ENCODE measurements around the gene CNPY1. TPM values are rescaled to one million over a fixed set of nuclear protein-coding genes. Genes with fewer than 3 reads are reported as not detected.

The CNPY1 gene
- total and polyA plus RNA-seq, 2 donors (not counting 1 experiment from before 2014, with no cell fraction given) = not detected

DNA sequence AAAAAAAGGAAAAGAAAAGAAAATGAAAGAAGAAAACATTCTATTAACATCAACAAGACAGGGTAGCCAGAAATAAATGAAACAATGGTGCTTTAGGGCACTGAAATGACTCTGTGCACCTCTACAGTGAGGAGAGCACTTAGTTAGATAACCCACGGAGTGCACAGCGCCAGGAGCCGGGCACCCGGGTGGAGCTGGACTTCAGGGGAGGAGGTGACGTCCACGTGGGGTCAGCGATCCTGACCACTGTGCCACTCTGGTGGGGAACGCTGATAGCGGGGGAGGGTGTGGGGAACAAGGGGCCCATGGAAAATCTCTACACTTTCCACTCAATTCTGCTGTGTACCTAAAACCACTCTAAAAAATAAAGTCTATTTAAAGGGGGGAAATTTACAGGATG, 15.7 kb upstream of the CNPY1 start:
- TF ChIP-seq, protein P1, sequence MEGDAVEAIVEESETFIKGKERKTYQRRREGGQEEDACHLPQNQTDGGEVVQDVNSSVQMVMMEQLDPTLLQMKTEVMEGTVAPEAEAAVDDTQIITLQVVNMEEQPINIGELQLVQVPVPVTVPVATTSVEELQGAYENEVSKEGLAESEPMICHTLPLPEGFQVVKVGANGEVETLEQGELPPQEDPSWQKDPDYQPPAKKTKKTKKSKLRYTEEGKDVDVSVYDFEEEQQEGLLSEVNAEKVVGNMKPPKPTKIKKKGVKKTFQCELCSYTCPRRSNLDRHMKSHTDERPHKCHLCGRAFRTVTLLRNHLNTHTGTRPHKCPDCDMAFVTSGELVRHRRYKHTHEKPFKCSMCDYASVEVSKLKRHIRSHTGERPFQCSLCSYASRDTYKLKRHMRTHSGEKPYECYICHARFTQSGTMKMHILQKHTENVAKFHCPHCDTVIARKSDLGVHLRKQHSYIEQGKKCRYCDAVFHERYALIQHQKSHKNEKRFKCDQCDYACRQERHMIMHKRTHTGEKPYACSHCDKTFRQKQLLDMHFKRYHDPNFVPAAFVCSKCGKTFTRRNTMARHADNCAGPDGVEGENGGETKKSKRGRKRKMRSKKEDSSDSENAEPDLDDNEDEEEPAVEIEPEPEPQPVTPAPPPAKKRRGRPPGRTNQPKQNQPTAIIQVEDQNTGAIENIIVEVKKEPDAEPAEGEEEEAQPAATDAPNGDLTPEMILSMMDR (conservative IDR thresholded peaks at IDR 0.05 in 1 of 2, IDR thresholded peaks at IDR 0.05 in 1 of 2; ENCODE audit: low read depth in 1 of 2, low read length in 2 of 2) = no peak
- no peak for TF ChIP-seq EZH2 (IDR thresholded peaks at IDR 0.05; ENCODE audit: low read length, missing control alignments)
- no peak overlapping the region for H3K4me3 ChIP-seq (replicated peaks in 1 of 4; ENCODE audit: control extremely low read depth in 1 of 4, insufficient read depth in 1 of 4, low read depth in 3 of 4, low read length in 4 of 4)
- no peaks in the 10 kb centered on the region for H3K9me3 ChIP-seq (ENCODE audit: control insufficient read depth, insufficient read depth, low read depth, low read length)
- no peak for DNase-seq (ENCODE audit: low read depth in 2 of 2)
- H3K27me3 ChIP-seq (ENCODE audit: control insufficient read depth, insufficient read depth, low read length) = no peaks in the 10 kb centered on the region
- H3K79me2 ChIP-seq (ENCODE audit: control insufficient read depth, insufficient read depth, low read length) = no peaks in the 10 kb centered on the region
- H3K9ac ChIP-seq (ENCODE audit: insufficient read depth, low read length) = no peak overlapping the region
- H3K4me2 ChIP-seq (ENCODE audit: extremely low read depth, insufficient read depth, low read length) = no peak overlapping the region
- no peak overlapping the region for H3K27ac ChIP-seq (ENCODE audit: insufficient read depth, low read length)
- no peaks in the 10 kb centered on the region for H3K4me1 ChIP-seq (ENCODE audit: control insufficient read depth, extremely low read depth, insufficient read depth, low read length)
- H3K36me3 ChIP-seq (ENCODE audit: control insufficient read depth, insufficient read depth, low read length) = no peaks in the 10 kb centered on the region
- no peak overlapping the region for H2AFZ ChIP-seq (ENCODE audit: low read length)
- no peaks in the 10 kb centered on the region for H4K20me1 ChIP-seq (ENCODE audit: control insufficient read depth, extremely low read depth, insufficient read depth, low read length)

DNA sequence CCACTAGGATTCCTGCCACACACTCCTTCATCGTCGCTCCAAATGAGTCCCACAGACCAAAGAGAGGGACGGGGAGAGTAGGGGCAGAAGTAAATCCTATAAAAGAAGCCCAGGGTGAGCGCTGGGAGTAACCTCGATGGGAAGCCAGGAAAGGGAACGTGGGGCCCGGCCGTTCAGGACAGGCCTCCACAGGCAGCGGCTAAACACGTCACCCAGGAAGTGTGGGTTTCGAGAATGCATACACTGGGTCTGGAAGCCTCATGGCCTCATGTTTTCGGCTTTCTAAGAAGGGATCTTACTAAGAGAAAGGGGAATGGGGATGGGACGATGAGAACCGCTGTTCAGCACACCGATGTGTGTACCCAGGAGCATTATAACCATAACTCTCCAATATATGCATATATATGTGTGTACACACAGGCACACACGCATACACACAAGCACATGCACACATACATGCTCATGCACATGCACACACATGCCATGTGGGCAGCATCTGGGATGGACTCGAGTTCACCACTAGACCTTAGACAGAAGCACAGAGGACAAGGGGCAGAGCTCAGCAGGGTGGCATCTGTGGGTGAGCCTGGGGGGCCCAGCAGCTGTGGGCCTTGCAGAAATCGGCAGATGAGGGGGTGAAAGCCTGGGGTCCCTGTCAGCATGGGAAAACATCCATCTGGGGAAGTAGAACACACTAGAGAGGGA, 14.8 kb upstream of the CNPY1 start:
- no peaks in the 10 kb centered on the region for H3K27me3 ChIP-seq (ENCODE audit: control insufficient read depth, insufficient read depth, low read length)
- H3K4me1 ChIP-seq (ENCODE audit: control insufficient read depth, extremely low read depth, insufficient read depth, low read length) = no peaks in the 10 kb centered on the region
- H3K9me3 ChIP-seq (ENCODE audit: control insufficient read depth, insufficient read depth, low read depth, low read length) = no peaks in the 10 kb centered on the region
- no peaks in the 10 kb centered on the region for H4K20me1 ChIP-seq (ENCODE audit: control insufficient read depth, extremely low read depth, insufficient read depth, low read length)
- TF ChIP-seq EZH2 (IDR thresholded peaks at IDR 0.05; ENCODE audit: low read length, missing control alignments) = no peak
- TF ChIP-seq, protein P1 (conservative IDR thresholded peaks at IDR 0.05 in 1 of 2, IDR thresholded peaks at IDR 0.05 in 1 of 2; ENCODE audit: low read depth in 1 of 2, low read length in 2 of 2) = no peak
- H3K4me2 ChIP-seq (ENCODE audit: extremely low read depth, insufficient read depth, low read length) = no peak overlapping the region
- no peaks in the 10 kb centered on the region for H3K36me3 ChIP-seq (ENCODE audit: control insufficient read depth, insufficient read depth, low read length)
- H3K4me3 ChIP-seq (replicated peaks in 1 of 4; ENCODE audit: control extremely low read depth in 1 of 4, insufficient read depth in 1 of 4, low read depth in 3 of 4, low read length in 4 of 4) = no peak overlapping the region
- DNase-seq (ENCODE audit: low read depth in 2 of 2) = no peak
- no peaks in the 10 kb centered on the region for H3K79me2 ChIP-seq (ENCODE audit: control insufficient read depth, insufficient read depth, low read length)
- H3K9ac ChIP-seq (ENCODE audit: insufficient read depth, low read length) = no peak overlapping the region
- H2AFZ ChIP-seq (ENCODE audit: low read length) = no peak overlapping the region
- no peak overlapping the region for H3K27ac ChIP-seq (ENCODE audit: insufficient read depth, low read length)

DNA sequence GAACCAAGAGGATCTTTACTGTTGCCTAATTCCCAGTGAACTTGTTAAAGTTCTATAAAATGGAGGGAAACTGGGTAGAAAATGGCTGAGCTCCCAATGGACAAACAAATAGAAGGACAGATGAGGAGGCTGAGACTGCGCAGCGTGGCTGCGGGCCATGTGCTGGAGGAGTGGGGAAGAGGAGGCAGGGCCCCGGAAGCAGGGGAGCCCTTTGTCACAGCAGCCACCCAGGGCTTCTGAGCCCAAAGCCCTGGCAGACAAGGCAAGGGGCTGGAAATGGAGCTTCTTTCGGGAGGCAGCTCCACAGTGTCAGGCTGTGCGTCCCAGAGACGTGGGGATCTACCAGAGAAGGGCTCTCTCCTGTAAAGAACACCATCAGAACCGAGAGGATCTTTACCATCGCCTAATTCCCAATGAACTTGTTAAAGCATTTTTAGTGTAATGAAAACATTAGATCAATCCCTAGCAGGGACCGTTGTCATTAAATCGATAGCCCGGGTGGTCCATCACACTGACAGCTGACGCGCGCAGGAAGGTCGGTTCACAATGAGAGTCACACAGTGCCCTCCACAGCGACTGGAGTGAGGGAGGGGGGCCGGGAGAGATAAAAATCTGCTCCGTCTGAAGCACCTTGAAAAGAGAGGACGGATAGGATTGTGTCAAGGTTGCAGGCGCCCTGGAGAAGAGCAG, 14.0 kb upstream of the CNPY1 start:
- TF ChIP-seq, protein P1 (conservative IDR thresholded peaks at IDR 0.05 in 1 of 2, IDR thresholded peaks at IDR 0.05 in 1 of 2; ENCODE audit: low read depth in 1 of 2, low read length in 2 of 2) = no peak
- no peak for TF ChIP-seq EZH2 (IDR thresholded peaks at IDR 0.05; ENCODE audit: low read length, missing control alignments)
- DNase-seq (ENCODE audit: low read depth in 2 of 2) = no peak

More for the DNA sequence above, 14.0 kb upstream of the CNPY1 start:
- no peak overlapping the region for H3K27ac ChIP-seq (ENCODE audit: insufficient read depth, low read length)
- no peak overlapping the region for H3K4me2 ChIP-seq (ENCODE audit: extremely low read depth, insufficient read depth, low read length)
- H4K20me1 ChIP-seq (ENCODE audit: control insufficient read depth, extremely low read depth, insufficient read depth, low read length) = no peaks in the 10 kb centered on the region
- H3K36me3 ChIP-seq (ENCODE audit: control insufficient read depth, insufficient read depth, low read length) = no peaks in the 10 kb centered on the region
- H3K9me3 ChIP-seq (ENCODE audit: control insufficient read depth, insufficient read depth, low read depth, low read length) = no peaks in the 10 kb centered on the region
- H3K4me3 ChIP-seq (replicated peaks in 1 of 4; ENCODE audit: control extremely low read depth in 1 of 4, insufficient read depth in 1 of 4, low read depth in 3 of 4, low read length in 4 of 4) = no peak overlapping the region
- H3K79me2 ChIP-seq (ENCODE audit: control insufficient read depth, insufficient read depth, low read length) = no peaks in the 10 kb centered on the region
- H3K9ac ChIP-seq (ENCODE audit: insufficient read depth, low read length) = no peak overlapping the region
- no peaks in the 10 kb centered on the region for H3K27me3 ChIP-seq (ENCODE audit: control insufficient read depth, insufficient read depth, low read length)
- H2AFZ ChIP-seq (ENCODE audit: low read length) = no peak overlapping the region
- H3K4me1 ChIP-seq (ENCODE audit: control insufficient read depth, extremely low read depth, insufficient read depth, low read length) = no peaks in the 10 kb centered on the region

Measured in fibroblast of lung (primary cell).